ENCODE data around the gene ANKRD44.
"Not testable (repeated sequence)": the region's sequence is repeated elsewhere in the genome, so short reads cannot be mapped to it uniquely, and the experiment has no call there.

ANKRD44 gene

GRCh38 chr2:197010200-197011020, 300.2 kb downstream of the ANKRD44 start:
- Histone ChIP-seq H3K9me3 (ENCODE audit: insufficient read depth, low read length) (no peaks in the 10 kb centered on the region), H3K4me1 (ENCODE audit: insufficient read depth, insufficient read length) (peaks cover 3% of the 10 kb centered on the region), H3K4me3 (ENCODE audit: insufficient read length, low read depth) (no peak overlapping the region), H3K9ac (ENCODE audit: insufficient read length, low read depth) (no peak overlapping the region), H3K36me3 (ENCODE audit: insufficient read depth, insufficient read length, low read length) (no peaks in the 10 kb centered on the region), H3K27me3 (ENCODE audit: insufficient read depth, insufficient read length) (no peaks in the 10 kb centered on the region)
- TF ChIP-seq YY1 (IDR thresholded peaks at IDR 0.05; ENCODE audit: insufficient read depth, insufficient read length) (no peak), ZNF274 (IDR thresholded peaks at IDR 0.05; ENCODE audit: low read depth, low read length) (no peak), SUZ12 (IDR thresholded peaks at IDR 0.05; ENCODE audit: extremely low read depth, insufficient read depth, insufficient read length) (no peak)
- no peak for DNase-seq (ENCODE audit: low read depth, low spot score)

GRCh38 chr2:197008741-197009341, 301.7 kb downstream of the ANKRD44 start:
- H3K9ac ChIP-seq (ENCODE audit: insufficient read length, low read depth); H3K36me3 ChIP-seq (ENCODE audit: insufficient read depth, insufficient read length, low read length); H3K27me3 ChIP-seq (ENCODE audit: insufficient read depth, insufficient read length); H3K4me3 ChIP-seq (ENCODE audit: insufficient read length, low read depth); H3K4me1 ChIP-seq (ENCODE audit: insufficient read depth, insufficient read length); DNase-seq (ENCODE audit: low read depth, low spot score); H3K9me3 ChIP-seq (ENCODE audit: insufficient read depth, low read length): not testable (repeated sequence)

GRCh38 chr2:197007716-197008628, 302.6 kb downstream of the ANKRD44 start:
- Histone ChIP-seq H3K9ac (ENCODE audit: insufficient read length, low read depth) (no peak overlapping the region), H3K27me3 (ENCODE audit: insufficient read depth, insufficient read length) (no peaks in the 10 kb centered on the region), H3K36me3 (ENCODE audit: insufficient read depth, insufficient read length, low read length) (no peaks in the 10 kb centered on the region), H3K4me3 (ENCODE audit: insufficient read length, low read depth) (no peak overlapping the region), H3K4me1 (ENCODE audit: insufficient read depth, insufficient read length) (peaks cover 3% of the 10 kb centered on the region), H3K9me3 (ENCODE audit: insufficient read depth, low read length) (no peaks in the 10 kb centered on the region)
- no peak for DNase-seq (ENCODE audit: low read depth, low spot score)
- TF ChIP-seq SUZ12 (IDR thresholded peaks at IDR 0.05; ENCODE audit: extremely low read depth, insufficient read depth, insufficient read length) (no peak), YY1 (IDR thresholded peaks at IDR 0.05; ENCODE audit: insufficient read depth, insufficient read length) (no peak), ZNF274 (IDR thresholded peaks at IDR 0.05; ENCODE audit: low read depth, low read length) (no peak)

- H3K27me3 ChIP-seq (ENCODE audit: insufficient read depth, insufficient read length), result no peaks in the 10 kb centered on the region
- H3K9ac ChIP-seq (ENCODE audit: insufficient read length, low read depth), result no peak overlapping the region
- no peaks in the 10 kb centered on the region for H3K36me3 ChIP-seq (ENCODE audit: insufficient read depth, insufficient read length, low read length)
- no peak overlapping the region for H3K4me3 ChIP-seq (ENCODE audit: insufficient read length, low read depth)
- no peak for DNase-seq (ENCODE audit: low read depth, low spot score)
- H3K9me3 ChIP-seq (ENCODE audit: insufficient read depth, low read length), result no peaks in the 10 kb centered on the region
- TF ChIP-seq SUZ12 (IDR thresholded peaks at IDR 0.05; ENCODE audit: extremely low read depth, insufficient read depth, insufficient read length) (no peak), YY1 (IDR thresholded peaks at IDR 0.05; ENCODE audit: insufficient read depth, insufficient read length) (no peak), ZNF274 (IDR thresholded peaks at IDR 0.05; ENCODE audit: low read depth, low read length) (no peak)
- H3K4me1 ChIP-seq (ENCODE audit: insufficient read depth, insufficient read length), result no peaks in the 10 kb centered on the region
Observed at GRCh38 chr2:197001921-197002320, 308.7 kb downstream of the ANKRD44 start.

- Histone ChIP-seq H3K4me3 (ENCODE audit: insufficient read length, low read depth) (no peak overlapping the region), H3K27me3 (ENCODE audit: insufficient read depth, insufficient read length) (no peaks in the 10 kb centered on the region), H3K9ac (ENCODE audit: insufficient read length, low read depth) (no peak overlapping the region), H3K9me3 (ENCODE audit: insufficient read depth, low read length) (no peaks in the 10 kb centered on the region), H3K4me1 (ENCODE audit: insufficient read depth, insufficient read length) (no peaks in the 10 kb centered on the region), H3K36me3 (ENCODE audit: insufficient read depth, insufficient read length, low read length) (no peaks in the 10 kb centered on the region)
- no peak for TF ChIP-seq ZNF274 (IDR thresholded peaks at IDR 0.05; ENCODE audit: low read depth, low read length)
- no peak for TF ChIP-seq YY1 (IDR thresholded peaks at IDR 0.05; ENCODE audit: insufficient read depth, insufficient read length)
- TF ChIP-seq SUZ12 (IDR thresholded peaks at IDR 0.05; ENCODE audit: extremely low read depth, insufficient read depth, insufficient read length), result no peak
- no peak for DNase-seq (ENCODE audit: low read depth, low spot score)
Observed at GRCh38 chr2:196995757-196996314, 314.7 kb downstream of the ANKRD44 start.

- H3K27me3 ChIP-seq (ENCODE audit: insufficient read depth, insufficient read length), result no peaks in the 10 kb centered on the region
- H3K4me1 ChIP-seq (ENCODE audit: insufficient read depth, insufficient read length), result no peaks in the 10 kb centered on the region
- DNase-seq (ENCODE audit: low read depth, low spot score), result no peak
- no peaks in the 10 kb centered on the region for H3K36me3 ChIP-seq (ENCODE audit: insufficient read depth, insufficient read length, low read length)
- H3K9me3 ChIP-seq (ENCODE audit: insufficient read depth, low read length), result no peaks in the 10 kb centered on the region
- H3K9ac ChIP-seq (ENCODE audit: insufficient read length, low read depth), result no peak overlapping the region
- H3K4me3 ChIP-seq (ENCODE audit: insufficient read length, low read depth), result no peak overlapping the region
- TF ChIP-seq SUZ12 (IDR thresholded peaks at IDR 0.05; ENCODE audit: extremely low read depth, insufficient read depth, insufficient read length) (no peak), ZNF274 (IDR thresholded peaks at IDR 0.05; ENCODE audit: low read depth, low read length) (no peak), YY1 (IDR thresholded peaks at IDR 0.05; ENCODE audit: insufficient read depth, insufficient read length) (no peak)
Observed at GRCh38 chr2:196994764-196995163, 315.8 kb downstream of the ANKRD44 start.
